NCI-H82 treated with DMSO at 0.1 percent for 48 hours (cell line): ENCODE results near the gene PDE10A.

Source experiments
- DNase-seq: peaks from one replicate; lab custom pipeline; 2025; ENCODE audit not compliant: unreplicated experiment; lab: John Stamatoyannopoulos, UW

The PDE10A gene

DNA sequence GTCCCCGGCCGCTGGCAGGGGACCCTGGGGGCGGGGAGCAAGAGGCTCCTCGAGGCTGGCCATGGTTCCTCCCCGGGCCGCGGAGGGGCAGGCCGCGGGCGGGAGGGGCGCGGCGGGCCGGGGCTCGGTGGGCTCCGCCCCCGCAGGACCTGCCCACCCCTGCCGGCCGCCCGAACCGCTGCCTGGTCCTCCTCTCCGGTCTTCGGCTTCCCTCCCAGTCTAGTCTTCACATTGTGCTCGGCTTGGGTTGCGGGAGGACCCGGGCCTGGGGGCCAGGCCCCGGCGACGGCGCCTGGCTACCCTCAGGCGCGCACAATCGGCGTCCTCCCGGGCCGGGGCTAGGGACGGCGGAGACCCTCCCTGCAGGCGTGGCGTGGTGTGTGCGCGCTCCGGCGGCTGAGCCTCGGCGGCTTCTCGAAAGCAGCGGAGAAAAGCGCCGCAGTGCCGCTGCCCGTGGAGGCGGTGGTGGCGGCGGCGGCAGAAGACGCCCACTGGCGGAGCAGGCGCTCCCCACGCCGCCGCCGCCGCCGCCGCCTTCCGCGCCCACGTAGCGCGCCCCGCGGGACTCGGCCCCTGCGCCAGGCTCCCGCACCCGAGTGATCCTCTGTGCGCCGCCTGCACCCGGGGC, at the start of gene PDE10A:
Gene PDE10A, minus strand, starts transcription at position 493 of the 628 bp plus-strand sequence. Its CDS starts 430 bp downstream, at position 63.
- DNase-seq: no peak

DNA sequence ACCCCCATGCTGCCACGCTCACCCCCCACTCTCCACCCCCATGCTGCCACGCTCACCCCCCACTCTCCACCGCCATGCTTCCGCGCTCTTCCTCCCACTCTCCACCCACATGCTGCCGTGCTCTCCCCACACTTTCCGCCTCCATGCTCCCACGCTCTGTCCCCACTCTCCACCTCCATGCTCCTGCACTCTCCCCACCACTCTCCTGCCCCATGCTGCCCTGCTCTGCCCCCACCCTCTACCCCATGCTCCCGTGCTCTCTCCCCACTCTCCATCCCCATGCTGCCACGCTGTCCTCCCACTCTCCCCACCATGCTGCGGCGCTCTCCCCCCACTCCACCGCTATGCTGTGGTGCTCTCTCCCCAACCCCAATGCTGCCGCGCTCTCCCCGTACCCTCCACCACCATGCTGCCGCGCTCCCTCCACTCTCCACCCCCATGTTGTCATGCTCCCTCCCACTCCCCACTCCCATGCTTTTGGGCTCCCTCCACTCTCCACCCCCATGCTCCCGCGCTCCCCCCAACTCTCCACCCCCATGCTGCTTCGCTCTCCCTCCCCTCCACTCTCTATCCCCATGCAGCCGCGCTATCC, 46.0 kb upstream of the PDE10A start:
- no peak for DNase-seq

DNA sequence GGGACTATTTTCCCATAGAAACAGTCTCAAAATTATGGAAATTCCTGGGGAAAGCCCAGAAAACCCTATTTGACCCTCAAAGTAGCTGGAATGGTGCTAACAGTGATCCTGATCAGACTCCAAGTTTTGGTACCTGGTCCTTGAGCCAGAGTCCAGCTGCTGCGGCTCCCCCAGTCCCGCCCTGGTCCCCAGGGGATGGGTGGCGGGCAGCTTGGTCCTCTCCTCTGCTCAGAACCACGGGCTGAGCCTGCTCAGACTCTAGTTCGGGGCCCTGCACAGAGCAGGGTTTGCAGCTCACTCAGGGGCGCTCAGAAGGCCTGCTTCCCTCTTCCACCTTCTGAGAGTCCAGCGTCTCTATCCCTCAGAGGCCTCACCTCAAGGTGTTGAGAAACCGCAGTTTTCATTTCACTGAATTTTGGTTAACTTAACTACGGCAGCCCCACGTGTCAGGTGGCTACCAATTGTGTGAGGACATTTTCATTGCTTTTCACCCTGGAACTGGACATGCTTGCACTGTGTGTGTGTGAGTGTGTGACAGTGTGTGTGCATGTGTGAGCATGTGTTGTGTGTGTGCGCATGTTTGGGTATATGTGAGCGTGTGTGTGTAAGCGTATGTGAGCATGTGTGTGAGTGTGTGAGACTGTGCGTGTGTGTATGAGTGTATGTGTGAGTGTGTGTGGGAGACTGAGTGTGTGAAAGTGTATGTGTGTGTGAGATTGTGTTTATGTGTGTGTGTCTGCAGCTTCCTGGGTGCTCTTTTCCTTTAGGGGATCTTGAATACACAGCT, 44.2 kb upstream of the PDE10A start:
- no peak for DNase-seq

DNA sequence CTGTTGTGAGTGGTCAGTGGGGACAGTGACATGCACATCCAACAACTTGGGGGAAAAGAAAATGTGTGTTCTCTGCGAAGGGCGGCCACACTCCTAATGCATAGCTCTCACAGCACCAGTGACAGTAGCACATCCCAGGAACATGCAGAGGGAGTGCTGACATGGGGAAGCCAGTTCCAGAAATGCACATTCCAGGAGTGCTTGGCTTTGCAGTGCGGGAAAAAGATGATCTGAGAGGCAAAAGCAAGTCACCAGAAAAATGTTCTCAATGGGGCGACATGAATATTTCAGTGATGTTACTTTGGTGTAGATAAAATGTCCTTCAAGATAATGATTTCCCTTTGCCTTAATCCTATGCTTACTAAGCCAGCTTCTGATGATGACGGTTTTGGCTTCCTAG, 42.9 kb upstream of the PDE10A start:
- no peak for DNase-seq

DNA sequence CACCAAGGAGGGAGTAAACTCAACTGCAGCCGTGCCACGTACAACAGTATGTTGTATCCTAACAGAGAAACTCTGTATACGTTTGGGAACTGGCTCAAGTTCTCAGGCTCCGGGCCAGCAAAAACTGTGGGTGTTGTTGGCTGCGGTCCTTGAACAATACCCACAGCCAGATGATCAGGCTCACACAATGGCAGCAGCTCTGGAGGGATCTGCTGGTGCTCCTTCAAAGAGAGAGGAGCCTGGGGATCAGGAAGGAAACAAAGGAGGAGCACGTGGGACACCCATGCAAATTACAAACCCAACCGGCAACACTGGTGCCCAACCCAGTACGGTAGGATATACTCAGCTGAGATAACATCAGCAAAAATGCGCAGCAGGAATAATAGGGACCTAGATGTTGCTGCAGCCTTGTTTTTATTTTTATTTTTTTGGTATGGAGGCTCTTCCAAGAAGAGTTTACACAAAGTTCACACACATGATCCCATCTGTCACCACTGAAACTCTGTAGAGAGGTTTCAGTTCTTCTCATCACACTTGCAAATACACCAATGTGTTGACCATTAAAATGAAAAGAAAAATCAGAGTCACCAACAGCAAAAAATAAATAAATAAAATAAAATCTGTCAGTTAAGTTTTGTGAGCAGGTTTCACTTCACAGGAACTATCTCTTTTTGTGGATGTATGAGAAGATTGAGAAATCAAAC, 41.2 kb upstream of the PDE10A start:
- DNase-seq: no peak

DNA sequence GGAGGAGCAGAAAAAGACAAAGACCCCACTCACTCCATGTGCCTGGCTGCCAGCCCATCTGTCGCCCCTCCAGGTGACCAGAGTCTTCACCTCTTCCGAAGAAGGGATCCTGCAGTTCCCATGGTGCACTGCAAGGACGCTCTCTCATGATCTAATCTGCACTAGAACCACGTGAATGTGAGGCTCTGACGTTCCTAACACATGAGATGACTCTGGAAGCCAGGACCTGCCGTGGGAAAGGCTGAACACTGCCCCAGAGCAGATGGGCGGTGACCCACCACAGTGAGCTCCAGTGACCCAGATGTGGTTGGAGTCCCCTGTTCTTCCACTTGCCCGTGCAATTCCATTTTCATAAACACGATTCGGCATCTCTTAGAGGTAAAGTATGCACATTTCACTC, 39.6 kb upstream of the PDE10A start:
- DNase-seq: no peak

DNA sequence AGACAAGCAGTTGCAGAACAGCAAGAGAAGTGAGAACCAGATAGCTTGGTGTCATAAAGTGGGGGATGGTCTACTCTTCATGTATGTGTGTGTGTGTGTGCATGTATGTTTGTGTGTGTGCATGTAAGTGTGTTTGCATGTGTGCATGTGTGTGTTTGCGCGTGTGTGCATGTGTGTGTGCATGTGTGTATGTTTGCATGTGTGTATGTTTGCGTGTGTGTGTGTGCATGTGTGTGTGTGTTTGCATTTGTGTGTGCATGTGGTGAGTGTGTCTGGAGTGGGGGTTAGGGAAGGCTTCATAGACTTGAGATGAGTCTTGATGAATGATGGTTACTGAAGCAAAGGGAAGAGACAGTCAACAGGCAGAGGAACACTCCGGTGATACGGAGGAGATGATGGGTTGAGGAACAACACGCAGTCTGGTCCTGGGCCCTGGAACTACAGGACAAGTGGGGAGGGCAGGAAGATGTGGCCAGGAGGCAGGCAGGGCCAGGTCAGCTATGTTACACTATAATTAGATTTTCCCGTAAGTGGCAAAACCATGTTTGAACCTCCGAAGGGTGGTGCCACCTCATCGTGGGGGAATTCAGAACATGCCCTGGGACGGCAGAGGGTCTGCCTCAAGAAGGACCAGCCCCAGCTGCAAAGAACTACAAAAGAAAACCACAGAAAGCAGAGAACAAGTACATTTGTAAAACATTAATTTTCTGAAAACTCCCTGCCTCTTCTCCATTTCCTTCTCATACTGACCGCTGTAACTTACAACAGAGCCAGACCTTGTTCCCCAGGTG, 38.7 kb upstream of the PDE10A start:
- no peak for DNase-seq

DNA sequence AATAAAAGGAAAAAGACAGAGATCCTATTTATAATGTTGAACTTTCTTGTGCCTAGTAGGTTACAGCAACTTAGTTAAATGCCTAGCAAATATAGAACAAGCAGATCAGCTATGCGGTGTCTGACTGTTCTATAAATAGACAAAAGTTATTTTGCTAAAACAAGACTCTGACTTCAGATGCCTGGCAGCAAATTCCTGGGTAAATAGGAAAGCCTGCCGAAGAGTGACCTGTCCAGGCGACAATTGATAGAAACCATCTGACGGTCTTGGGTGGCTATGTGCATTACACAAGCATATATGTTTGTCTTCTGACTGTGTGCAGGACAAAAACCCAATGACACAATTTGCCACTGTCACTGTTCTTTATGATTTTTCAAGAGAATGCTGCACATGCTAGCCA, 38.0 kb upstream of the PDE10A start:
- DNase-seq: no peak

DNA sequence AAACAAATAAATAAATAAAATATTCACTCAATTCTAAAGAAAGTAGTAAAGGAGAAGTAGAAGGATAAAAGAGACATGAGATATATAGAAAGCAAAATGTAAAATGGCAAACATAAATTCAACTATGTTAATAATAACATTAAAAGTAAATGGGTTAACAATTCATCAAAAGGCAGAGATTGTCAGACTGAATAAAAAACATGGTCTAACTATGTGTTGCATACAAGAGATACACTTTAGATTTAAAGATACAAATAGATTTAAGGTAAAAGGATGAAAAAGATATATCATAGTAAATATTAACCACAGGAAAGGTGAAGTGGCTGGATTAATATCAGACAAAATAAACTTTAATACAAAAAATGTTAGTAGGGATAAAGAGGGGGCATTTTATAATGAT, 35.8 kb upstream of the PDE10A start:
- no peak for DNase-seq

DNA sequence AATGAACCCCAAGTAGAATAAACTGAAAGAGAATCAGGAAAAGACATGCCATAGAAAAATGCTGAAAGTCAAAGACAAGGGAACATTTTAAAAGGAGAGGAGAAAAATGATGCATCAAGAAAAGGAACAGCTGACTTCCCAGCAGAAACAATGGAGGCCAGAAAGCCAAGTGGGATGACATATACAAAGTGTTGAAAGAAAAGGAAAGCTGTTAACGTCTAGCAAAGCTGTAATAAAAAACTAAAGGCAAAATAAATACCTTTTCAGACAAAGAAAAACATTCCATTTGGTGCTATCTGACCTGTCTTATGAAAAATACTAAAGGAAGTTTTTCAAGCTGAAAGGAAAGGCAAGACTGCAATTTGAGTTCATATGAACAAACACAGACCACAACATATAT, 34.1 kb upstream of the PDE10A start:
- DNase-seq: no peak

DNA sequence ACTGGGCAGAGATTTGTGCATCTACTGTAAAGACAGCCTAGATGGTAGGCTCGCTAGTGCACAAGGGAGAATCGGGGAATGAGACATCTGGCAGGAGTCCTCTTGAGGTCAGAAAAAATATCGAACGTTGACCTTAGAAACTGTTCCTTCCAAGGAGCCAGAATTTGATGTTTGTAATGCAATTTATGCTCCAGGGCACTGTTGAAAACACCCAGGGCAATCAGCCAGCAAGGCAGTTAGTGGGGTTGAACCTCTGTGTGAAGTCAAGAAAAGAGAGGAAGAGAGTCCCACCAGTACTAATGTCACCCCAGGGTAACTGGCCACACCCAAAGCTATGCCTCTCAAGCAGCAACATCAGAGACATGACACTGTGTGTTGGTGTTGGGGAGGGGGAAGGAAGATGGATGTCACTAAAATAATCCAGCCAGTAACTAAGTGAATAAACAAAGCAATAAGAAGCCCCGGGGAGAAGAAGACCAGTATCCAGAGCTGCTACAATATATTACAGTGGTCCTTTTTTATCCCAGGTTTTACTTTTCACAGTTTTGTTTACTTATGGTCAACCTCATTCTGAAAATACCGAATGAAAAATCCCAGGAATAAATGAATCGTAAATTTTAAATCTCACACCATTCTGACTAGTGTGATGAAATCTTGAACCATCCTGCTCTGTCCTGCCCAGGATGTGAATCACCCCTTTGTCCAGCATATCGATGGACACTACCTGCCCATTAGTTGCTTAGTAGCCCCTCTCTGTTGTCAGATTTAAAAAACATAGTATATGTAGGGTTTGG, 32.9 kb upstream of the PDE10A start:
- no peak for DNase-seq

DNA sequence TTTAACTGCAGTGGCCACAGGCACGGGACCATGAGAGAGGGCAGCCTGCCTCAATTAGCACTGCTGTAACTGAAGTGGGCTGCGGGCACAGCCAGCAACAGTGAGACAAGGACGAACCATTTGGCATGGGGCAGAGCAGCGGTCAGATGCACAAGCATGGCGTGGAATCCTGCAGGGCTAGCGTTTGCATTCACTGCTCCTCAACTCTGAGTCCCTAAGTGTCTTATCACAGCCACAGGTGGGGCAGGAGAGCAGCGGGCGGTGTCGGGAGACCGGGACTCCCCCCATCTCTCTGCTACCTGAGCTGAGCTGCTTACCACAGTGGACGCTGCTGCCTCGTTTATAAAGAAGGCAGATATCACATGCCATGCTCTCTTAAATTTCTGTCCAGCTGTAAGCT, 31.3 kb upstream of the PDE10A start:
- DNase-seq: no peak

DNA sequence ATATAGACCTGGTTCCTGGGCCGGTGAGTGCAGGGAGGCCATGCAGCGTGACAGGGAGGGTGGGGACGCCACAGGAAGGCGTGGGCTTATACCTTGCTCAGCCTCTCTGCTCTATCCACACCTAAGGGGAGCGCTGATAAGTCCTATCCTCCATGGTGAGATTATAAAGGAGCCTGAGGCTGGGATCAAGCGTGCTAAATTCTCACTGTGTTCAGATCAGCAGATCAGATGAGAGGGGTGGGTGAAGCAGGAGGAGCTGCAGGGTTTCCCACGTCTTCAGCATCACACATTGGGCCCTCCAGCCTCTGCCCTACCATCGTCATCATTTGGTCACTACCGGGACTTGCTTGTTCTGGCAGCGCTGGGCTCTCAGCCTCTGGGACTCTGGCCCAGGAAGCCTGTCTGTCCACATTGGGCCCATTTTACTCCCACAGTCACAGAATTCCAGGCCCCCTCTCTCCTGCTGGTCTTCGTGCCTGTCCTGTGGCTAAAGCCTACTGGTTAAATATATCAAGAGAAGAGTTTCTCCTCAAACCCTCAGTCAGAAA, 29.1 kb upstream of the PDE10A start:
- DNase-seq: no peak

DNA sequence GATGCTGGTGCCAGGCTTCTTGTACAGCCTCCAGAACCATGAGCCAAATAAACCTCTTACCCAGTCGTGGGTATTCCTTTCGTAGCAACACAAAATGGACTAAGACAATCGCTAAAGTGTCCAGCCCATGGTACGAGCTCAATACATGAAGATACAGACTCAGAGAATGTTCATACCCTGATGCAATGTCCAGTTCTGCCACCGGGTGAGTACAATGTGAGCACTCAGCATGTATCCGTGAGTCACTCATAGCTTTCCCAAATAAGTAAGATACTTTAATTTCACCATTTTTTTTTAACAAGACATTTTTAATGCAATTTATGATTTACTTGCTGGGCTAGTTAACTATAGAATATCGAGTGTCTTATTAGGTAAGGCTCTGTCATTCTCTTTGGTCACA, 26.7 kb upstream of the PDE10A start:
- no peak for DNase-seq

DNA sequence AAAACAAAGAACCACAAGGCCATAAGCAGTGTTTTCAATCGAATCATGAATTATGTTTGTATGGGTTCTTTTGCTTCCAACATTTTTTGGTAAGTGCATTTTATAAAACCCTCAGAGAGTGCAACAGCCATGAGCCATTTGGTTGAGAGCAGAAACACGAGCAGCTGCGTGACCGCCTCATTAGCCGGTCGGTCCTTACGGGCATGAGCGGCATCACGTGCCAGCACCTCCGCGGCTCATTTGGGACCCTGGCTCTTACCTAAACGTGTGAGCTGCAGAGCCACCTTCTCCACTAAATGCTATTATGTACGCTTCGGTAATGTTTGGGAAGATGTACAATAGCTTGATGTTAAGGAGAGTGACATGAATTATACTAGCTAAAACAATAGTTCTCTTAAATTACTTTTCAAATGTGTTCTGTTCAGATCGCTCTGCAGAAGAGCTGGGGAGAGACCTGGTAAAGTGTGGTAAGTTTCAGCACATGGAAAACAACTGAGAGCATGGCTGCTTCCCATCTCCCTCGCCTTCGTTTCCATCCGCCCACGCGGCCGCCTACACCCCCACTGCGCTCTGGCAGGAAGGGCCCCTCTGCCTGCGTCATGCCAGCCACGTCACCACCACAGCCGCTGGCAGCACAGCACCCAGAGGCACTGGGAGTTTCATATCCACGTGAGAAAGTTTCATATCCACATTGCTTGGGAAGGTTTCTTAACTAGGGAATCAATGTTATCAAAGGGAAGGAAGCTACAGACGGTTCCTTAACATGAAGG, 23.7 kb upstream of the PDE10A start:
- no peak for DNase-seq

DNA sequence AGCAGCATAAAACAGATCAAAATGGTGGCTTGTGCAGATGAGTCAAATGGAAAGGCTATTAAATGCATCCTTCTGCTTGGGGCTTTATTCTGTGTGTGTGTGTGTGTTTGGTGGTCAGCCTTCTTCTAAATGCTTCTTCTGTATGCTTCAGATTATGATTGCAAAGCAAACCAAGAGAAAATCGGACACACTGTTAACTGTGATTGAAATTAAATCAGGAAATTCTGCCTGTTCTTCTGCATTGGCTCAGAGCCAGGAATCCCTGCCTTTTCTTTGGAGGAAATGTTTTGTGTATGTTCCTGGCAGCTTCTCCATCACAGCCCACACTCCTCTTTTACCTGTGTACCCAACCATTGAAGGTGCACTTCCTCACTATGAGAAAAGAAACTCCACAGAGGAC, 22.3 kb upstream of the PDE10A start:
- no peak for DNase-seq

DNA sequence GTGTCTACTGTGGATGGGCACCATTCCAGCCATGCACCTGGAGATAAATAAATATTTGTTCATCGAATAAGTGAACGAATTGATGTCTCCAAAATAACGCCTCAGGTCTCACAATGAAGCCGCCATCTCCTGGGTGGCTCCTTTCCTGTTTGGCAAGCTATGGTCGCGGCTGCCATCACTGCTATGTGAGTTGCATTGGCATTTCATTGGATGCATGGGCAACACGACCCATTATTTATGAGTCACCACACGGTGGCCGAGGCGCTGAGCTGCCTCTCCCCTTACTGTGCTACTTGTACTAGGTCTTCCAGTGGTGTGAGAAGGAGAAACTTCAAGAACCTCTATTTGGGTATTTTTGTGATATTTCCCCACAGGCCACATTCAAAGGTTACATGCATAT, 21.3 kb upstream of the PDE10A start:
- DNase-seq: no peak

DNA sequence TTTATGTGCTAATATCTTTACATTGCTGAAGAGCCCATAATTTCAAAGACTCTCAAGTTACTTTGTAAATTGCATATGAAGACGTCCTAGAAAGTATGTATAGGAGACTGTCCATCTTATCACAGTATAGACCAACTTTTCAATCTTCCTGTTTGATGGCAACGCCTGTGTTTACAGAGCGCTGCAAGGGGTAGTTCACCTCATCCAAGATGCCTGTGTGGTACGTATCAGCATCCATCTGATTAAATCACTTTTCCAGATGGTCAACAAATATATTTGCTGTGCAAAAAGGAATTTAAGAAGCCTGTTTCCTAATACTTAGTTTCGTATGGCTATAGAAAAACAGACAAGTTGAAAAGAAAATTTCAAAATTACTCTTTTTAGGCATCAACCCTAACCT, 17.9 kb upstream of the PDE10A start:
- DNase-seq: no peak

DNA sequence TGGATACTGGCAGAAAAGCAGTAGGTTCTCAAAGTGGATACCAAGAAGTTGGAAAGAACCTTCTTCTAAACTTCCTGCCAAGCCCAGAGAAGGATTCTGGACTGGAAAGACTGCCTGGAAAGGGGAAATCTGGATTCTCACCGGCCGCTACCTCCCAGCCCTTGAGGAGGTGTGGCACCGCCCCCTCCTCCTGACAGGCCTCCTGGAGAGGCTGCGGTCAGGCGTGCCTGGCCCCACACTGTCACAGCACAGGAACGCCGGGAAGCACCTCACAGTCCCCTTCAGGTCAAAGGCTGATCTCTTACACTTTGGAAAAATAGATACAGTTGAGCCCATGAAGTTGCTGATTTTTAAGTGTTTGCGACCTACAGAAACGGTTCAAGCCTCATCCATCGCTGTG, 16.3 kb upstream of the PDE10A start:
- no peak for DNase-seq
